Activated CD8-positive, alpha-beta memory T cell treated with anti-CD3 and anti-CD28 coated beads for 48 hours (primary cell): ENCODE results near the gene SH3PXD2A.

ENCODE experiments used
- DNase-seq, 3 experiments: peaks; one replicate each; pipeline ENCODE4 v3.0.0-alpha.2; 2020; ENCODE audit warnings: low read depth in 2 of 3, low spot score in 2 of 3

The SH3PXD2A gene

GRCh38 chr10:103708627-103709288 is 146.6 kb downstream of the SH3PXD2A start:
- no peak for DNase-seq

GRCh38 chr10:103707956-103708626 is 147.3 kb downstream of the SH3PXD2A start:
- DNase-seq = no peak

- DNase-seq = no peak
These were observed 148.6 kb downstream of the SH3PXD2A start for GRCh38 chr10:103706762-103707161.

- no peak for DNase-seq
These were observed 149.3 kb downstream of the SH3PXD2A start for GRCh38 chr10:103706047-103706446.

GRCh38 chr10:103703941-103704919 is 151.1 kb downstream of the SH3PXD2A start:
- no peak for DNase-seq

- DNase-seq = no peak
These were observed 153.8 kb downstream of the SH3PXD2A start for GRCh38 chr10:103701380-103702222.

GRCh38 chr10:103700436-103700715 is 155.0 kb downstream of the SH3PXD2A start:
- no peak for DNase-seq

- no peak for DNase-seq
These were observed 155.6 kb downstream of the SH3PXD2A start for GRCh38 chr10:103699611-103700435.

- no peak for DNase-seq
These were observed 157.1 kb downstream of the SH3PXD2A start for GRCh38 chr10:103698266-103698665.

- no peak for DNase-seq
These were observed 157.6 kb downstream of the SH3PXD2A start for GRCh38 chr10:103697787-103698186.

- peak in 2 of 3 experiments; percentile 46 to 51 for DNase-seq
These were observed 158.8 kb downstream of the SH3PXD2A start for GRCh38 chr10:103696411-103697145.

GRCh38 chr10:103696094-103696410 is 159.3 kb downstream of the SH3PXD2A start:
- DNase-seq = no peak

- DNase-seq = no peak
These were observed 159.8 kb downstream of the SH3PXD2A start for GRCh38 chr10:103695584-103696005.

- no peak for DNase-seq
These were observed 161.6 kb downstream of the SH3PXD2A start for GRCh38 chr10:103693812-103694205.

GRCh38 chr10:103692952-103693811 is 162.2 kb downstream of the SH3PXD2A start:
- no peak for DNase-seq

GRCh38 chr10:103692436-103692951 is 162.9 kb downstream of the SH3PXD2A start:
- no peak for DNase-seq

GRCh38 chr10:103691723-103692435 is 163.5 kb downstream of the SH3PXD2A start:
- no peak for DNase-seq

GRCh38 chr10:103691267-103691666 is 164.1 kb downstream of the SH3PXD2A start:
- DNase-seq = no peak
